Fibroblast of villous mesenchyme (primary cell): ENCODE measurements around the gene CLEC4C. TPM values are rescaled to one million over a fixed set of nuclear protein-coding genes. Genes with fewer than 3 reads are reported as not detected.

Experiments
- DNase-seq: peaks from one replicate; pipeline ENCODE4 v3.0.0-alpha.2; 2010; ENCODE audit warnings: low read depth
- H3K4me3 ChIP-seq: 2 replicates; pipeline ENCODE4 v1.5.1; 2011; ENCODE audit warnings: low read depth, mild to moderate bottlenecking, low read length
- small RNA-seq: library from RNA; depleted of rRNA; stranded (forward); fragments of <200 nt; gene quantifications from one replicate; pipeline ENCODE3, GENCODE V24; 2012
- total RNA-seq: library from RNA; depleted of rRNA; stranded (reverse); fragments of >200 nt; gene quantifications from 2 replicates; pipeline ENCODE4 v1.2.3, GENCODE V29; 2012
- TF ChIP-seq, protein P1 (sequence below): IDR thresholded peaks from 2 replicates; pipeline ENCODE4 v1.5.1; 2012; ENCODE audit warnings: low read depth, mild to moderate bottlenecking, low read length; ENCODE audit not compliant: insufficient read depth

CLEC4C gene
- total RNA-seq, 1 donor: not detected

DNA sequence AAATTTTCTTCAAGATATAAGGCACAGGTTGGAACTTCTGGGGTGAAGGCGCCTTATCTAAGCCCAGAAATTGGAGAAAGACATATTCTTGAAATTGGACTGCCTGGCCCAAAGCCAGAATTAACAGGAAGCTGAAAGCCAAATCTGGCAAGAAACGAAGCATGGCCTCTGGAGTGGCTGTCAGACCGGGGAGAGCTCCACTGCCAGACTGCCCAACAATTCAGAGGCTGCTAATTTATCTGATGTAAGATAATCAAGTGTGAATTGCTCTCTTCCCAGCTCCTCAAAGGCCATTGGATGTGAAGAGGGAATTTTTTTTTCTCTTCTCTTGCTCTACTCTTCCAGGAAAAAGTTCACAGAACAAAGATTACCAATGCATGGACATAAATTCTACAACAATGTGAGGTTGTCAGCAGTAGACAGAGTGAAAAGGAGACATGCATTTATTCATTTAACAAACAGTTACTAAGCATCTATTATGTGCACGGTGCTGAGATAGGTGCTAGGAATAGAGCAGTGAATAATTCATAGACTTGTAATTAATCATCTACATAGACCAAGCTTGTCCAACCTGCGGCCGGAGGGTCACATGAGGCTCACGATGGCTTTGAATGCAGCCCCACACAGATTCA is 51.5 kb downstream of the CLEC4C start, which contains the start of gene GDF3:
Gene GDF3, minus strand, starts transcription at position 210 of the 632 bp plus-strand sequence. Its CDS starts 47 bp downstream, at position 163.
- TF ChIP-seq, protein P1, sequence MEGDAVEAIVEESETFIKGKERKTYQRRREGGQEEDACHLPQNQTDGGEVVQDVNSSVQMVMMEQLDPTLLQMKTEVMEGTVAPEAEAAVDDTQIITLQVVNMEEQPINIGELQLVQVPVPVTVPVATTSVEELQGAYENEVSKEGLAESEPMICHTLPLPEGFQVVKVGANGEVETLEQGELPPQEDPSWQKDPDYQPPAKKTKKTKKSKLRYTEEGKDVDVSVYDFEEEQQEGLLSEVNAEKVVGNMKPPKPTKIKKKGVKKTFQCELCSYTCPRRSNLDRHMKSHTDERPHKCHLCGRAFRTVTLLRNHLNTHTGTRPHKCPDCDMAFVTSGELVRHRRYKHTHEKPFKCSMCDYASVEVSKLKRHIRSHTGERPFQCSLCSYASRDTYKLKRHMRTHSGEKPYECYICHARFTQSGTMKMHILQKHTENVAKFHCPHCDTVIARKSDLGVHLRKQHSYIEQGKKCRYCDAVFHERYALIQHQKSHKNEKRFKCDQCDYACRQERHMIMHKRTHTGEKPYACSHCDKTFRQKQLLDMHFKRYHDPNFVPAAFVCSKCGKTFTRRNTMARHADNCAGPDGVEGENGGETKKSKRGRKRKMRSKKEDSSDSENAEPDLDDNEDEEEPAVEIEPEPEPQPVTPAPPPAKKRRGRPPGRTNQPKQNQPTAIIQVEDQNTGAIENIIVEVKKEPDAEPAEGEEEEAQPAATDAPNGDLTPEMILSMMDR: no peak
- H3K4me3 ChIP-seq: no peak within 1 kb of the TSS
- DNase-seq: no peak

DNA sequence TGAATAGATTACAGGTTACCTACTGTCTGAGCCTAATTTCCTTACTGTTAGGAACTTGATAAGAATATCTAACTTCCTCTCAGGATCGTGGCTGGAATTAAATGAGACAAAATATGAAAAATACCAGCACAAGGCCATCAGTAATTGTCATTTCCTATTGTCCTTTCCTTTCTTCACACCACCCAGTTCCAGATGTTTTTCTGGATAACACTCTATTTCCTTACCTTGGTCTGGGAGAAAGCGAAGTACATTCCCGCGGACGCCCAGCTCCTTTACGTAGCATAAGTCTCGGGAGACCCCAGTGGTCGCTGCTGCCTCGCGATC is 52.0 kb downstream of the CLEC4C start:
- DNase-seq: no peak
- TF ChIP-seq, protein P1: no peak
- H3K4me3 ChIP-seq: no peak overlapping the region

DNA sequence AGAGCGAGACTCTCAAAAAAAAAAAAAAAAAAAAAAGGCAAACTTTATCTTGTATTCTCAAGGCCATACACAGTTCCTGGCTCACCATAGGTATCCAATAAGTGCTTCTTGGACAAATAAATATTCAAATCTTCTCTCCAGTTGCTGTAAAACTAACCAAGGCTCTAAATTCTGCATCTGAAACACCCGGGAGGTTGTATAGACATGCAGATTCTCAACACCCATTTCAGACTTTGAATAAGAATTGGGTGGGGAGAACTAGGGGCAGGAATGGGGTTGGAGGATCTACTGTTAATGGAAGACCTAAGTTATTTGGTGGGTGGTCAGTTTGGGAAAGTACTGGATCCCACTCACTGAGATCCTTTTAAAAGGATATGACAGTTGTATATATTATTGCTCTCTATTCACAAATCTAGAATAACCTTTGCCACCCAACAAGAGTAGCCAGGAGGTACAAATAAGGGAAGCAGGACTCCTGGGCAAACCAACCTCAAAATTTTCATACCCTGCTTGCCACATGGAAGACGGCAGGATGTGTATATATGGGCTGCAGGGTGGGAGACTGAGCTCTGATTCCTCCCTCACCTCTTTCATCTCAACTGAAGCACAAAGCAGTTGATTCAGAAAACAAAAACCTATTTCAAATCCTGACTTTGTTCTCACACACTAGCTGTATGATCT is 52.5 kb downstream of the CLEC4C start:
- TF ChIP-seq, protein P1: no peak
- DNase-seq: no peak
- no peak overlapping the region for H3K4me3 ChIP-seq

DNA sequence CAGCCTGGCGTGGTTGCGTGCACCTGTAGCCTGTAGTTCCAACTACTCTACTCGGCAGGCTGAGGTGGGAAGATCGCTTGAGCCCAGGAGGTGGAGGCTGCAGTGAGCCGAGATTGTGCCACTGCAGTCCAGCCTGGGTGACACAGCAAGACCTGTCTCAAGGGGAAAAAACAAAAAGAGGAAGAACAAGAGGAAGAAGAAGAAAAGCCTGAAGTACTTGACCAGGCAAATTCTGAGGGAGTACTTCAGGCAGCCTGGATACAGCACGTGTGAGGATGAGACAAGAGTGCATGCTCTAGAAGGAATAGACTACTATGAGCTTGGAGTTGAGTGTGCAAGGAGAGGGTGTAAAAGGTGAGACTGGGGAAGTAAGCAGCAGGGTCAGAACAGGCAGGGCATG is 53.4 kb downstream of the CLEC4C start:
- H3K4me3 ChIP-seq: no peak overlapping the region
- DNase-seq: no peak

DNA sequence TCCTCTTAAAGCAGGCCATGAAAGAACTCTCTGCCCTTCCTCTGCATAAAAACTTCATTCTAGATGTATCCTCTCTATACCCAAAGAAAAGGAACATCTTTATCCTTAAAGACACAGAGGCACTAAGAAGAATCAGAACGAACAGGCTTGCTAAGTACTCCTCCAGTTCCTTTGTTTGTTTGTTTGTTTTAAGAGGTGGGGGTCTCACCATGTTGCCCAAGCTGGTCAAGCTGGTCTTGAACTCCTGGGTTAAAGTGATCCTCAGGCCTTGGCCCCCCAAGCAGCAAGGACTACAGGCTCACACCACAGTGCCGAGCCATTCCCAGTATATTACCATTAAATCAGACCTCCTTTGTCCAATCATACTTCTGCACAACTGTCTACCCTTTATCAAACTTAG is 65.6 kb downstream of the CLEC4C start:
- no peak for DNase-seq
- H3K4me3 ChIP-seq: no peak overlapping the region
- TF ChIP-seq, protein P1: no peak

More for the DNA sequence above, 53.4 kb downstream of the CLEC4C start:
- TF ChIP-seq, protein P1: no peak

Small RNAs within 50 kb of the gene (small RNA-seq; reads per million reads assigned to genes)
- not detected for gene RF00019

Other genes starting within 250 kb of the CLEC4C start
- gene CD163, start 243.6 kb downstream of the CLEC4C start, total RNA-seq: not detected in 2 replicates
- not detected in 2 replicates for gene APOBEC1, start 81.5 kb downstream of the CLEC4C start, total RNA-seq
- gene GDF3, start 51.6 kb downstream of the CLEC4C start, total RNA-seq: not detected in 2 replicates
- gene DPPA3, start 35.9 kb downstream of the CLEC4C start, total RNA-seq: not detected in 2 replicates
- gene NANOGNB, start 17.8 kb upstream of the CLEC4C start, total RNA-seq: not detected in 2 replicates
- not detected in 2 replicates for gene NANOG, start 42.0 kb upstream of the CLEC4C start, total RNA-seq
- under 0.01 and 0.32 TPM in 2 replicates for gene SLC2A14, start 125.5 kb upstream of the CLEC4C start, total RNA-seq
- gene SLC2A3, start 188.8 kb upstream of the CLEC4C start, total RNA-seq: 65.4 and 91.5 TPM in 2 replicates